Mesothelial cell of epicardium (in vitro differentiated cells): Measurements from ENCODE around the gene ZNF358. TPM values are rescaled to one million over a fixed set of nuclear protein-coding genes. Genes with fewer than 3 reads are reported as not detected.

Experiments
- DNase-seq, 2 experiments: peaks; one replicate each; pipeline ENCODE4 v3.0.0; 2021; ENCODE audit warnings: low spot score in 2 of 2; ENCODE audit not compliant: unreplicated experiment in 2 of 2
- H3K27ac Mint-ChIP-seq: 2 replicates; pipeline ENCODE4 v1.8.0; 2021; ENCODE audit warnings: mixed read lengths
- H3K27me3 Mint-ChIP-seq: 2 replicates; pipeline ENCODE4 v1.8.0; 2021; ENCODE audit warnings: low read depth, mixed read lengths
- H3K36me3 Mint-ChIP-seq: 2 replicates; pipeline ENCODE4 v1.8.0; 2021; ENCODE audit warnings: mixed read lengths
- H3K4me1 Mint-ChIP-seq: 2 replicates; pipeline ENCODE4 v1.8.0; 2021; ENCODE audit warnings: mixed read lengths
- H3K4me3 Mint-ChIP-seq: 2 replicates; pipeline ENCODE4 v1.8.0; 2021; ENCODE audit warnings: mild to moderate bottlenecking, moderate library complexity, mixed read lengths
- H3K9me3 Mint-ChIP-seq: 2 replicates; pipeline ENCODE4 v1.8.0; 2021; ENCODE audit warnings: mixed read lengths
- total RNA-seq: library from RNA; stranded (reverse); gene quantifications from 3 replicates; pipeline ENCODE4 v1.2.1, GENCODE V29; 2021
- TF ChIP-seq, protein P1 (sequence below): fragments of 200-600 bp; sonication (generic); IDR thresholded peaks from one replicate; pipeline ENCODE4 v1.5.0; 2021; ENCODE audit warnings: antibody characterized with exemption; ENCODE audit not compliant: unreplicated experiment

Gene ZNF358
- total RNA-seq, 1 donor from 2014 or later, result 67.5 TPM

DNA sequence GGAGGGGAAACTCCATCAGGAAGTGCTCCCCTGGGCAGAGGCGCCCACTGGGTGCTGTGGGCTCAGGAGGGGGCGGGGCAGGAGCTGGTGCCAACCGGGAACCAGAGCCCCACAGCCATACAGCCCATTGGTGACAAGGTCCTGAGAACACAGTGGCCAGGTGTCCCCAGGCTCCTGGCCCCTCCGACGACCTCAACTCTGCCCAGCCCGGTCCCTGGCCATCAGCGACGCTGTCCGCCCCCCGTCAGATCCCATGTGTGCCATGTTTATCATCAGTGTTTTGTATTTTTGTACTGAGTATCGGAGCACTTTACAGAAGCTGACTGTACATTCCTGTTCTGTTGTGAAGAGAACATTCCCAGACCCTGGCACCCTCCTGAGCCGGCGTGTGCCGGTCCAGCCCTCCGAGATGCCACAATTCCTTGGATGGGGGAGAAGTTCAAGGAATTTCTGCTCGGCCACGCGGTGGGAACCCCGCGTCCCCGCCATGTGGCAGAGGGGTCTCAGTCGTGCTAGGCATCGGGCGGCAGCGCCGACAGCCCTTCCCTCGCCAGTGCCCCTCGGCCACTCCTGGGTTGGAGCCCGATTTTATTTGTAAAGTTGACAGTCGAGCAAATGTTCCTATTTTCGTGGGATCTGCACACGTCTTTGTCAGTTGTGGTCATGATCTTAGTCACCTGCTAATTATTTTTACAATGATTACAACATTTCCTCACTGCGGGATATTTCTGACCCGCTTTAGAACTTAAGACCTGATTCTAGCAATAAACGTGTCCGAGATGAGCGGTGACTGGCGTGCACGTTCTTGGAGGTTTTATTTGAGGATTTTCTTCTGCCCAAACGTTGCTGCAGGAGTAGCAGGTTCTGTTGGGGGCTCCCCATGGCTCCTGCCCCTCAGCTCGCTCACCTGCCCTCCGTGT is 43.9 kb upstream of the ZNF358 start:
- H3K27ac Mint-ChIP-seq, result no peak overlapping the region
- H3K4me3 Mint-ChIP-seq, result no peak overlapping the region
- no peaks in the 10 kb centered on the region for H3K4me1 Mint-ChIP-seq
- no peak for DNase-seq
- H3K36me3 Mint-ChIP-seq, result peaks cover 6% of the 10 kb centered on the region
- no peaks in the 10 kb centered on the region for H3K9me3 Mint-ChIP-seq
- TF ChIP-seq, protein P1, sequence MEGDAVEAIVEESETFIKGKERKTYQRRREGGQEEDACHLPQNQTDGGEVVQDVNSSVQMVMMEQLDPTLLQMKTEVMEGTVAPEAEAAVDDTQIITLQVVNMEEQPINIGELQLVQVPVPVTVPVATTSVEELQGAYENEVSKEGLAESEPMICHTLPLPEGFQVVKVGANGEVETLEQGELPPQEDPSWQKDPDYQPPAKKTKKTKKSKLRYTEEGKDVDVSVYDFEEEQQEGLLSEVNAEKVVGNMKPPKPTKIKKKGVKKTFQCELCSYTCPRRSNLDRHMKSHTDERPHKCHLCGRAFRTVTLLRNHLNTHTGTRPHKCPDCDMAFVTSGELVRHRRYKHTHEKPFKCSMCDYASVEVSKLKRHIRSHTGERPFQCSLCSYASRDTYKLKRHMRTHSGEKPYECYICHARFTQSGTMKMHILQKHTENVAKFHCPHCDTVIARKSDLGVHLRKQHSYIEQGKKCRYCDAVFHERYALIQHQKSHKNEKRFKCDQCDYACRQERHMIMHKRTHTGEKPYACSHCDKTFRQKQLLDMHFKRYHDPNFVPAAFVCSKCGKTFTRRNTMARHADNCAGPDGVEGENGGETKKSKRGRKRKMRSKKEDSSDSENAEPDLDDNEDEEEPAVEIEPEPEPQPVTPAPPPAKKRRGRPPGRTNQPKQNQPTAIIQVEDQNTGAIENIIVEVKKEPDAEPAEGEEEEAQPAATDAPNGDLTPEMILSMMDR, result no peak
- no peaks in the 10 kb centered on the region for H3K27me3 Mint-ChIP-seq

DNA sequence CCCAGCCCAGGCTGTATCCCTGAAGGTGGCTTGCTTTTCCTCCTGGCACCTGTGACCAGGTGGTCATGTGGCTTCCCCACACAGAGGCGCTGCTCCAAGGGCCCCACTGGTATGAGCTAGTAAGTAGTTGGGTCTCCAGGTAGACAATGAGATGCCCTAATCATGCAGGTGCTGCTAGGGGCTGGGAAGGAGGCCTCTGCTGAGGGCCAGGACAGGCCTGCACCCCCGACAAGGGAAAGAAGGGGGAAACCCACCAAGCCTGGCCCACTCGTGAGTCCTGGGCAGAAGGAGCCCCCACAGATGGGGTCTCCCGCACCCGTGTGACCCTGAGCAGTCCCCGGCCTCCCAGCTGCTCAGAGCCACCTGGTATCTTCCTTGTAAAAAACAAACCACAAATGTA is 40.2 kb upstream of the ZNF358 start:
- no peaks in the 10 kb centered on the region for H3K27me3 Mint-ChIP-seq
- no peak for DNase-seq
- no peak overlapping the region for H3K4me3 Mint-ChIP-seq
- peaks cover 11% of the 10 kb centered on the region for H3K4me1 Mint-ChIP-seq
- TF ChIP-seq, protein P1, result no peak
- H3K36me3 Mint-ChIP-seq, result peaks cover 6% of the 10 kb centered on the region
- no peaks in the 10 kb centered on the region for H3K9me3 Mint-ChIP-seq
- H3K27ac Mint-ChIP-seq, result no peak overlapping the region

GRCh38 chr19:7476241-7476640 is 39.7 kb upstream of the ZNF358 start:
- no peak for DNase-seq
- H3K4me3 Mint-ChIP-seq, result no peak overlapping the region
- H3K27me3 Mint-ChIP-seq, result no peaks in the 10 kb centered on the region
- no peak overlapping the region for H3K27ac Mint-ChIP-seq
- no peaks in the 10 kb centered on the region for H3K9me3 Mint-ChIP-seq
- H3K36me3 Mint-ChIP-seq, result peaks cover 6% of the 10 kb centered on the region
- TF ChIP-seq, protein P1, result no peak
- H3K4me1 Mint-ChIP-seq, result peaks cover 12% of the 10 kb centered on the region

GRCh38 chr19:7476777-7477494 is 39.0 kb upstream of the ZNF358 start:
- Mint-ChIP-seq H3K27me3 (no peaks in the 10 kb centered on the region), H3K4me3 (no peak overlapping the region), H3K4me1 (peaks cover 12% of the 10 kb centered on the region), H3K36me3 (peaks cover 4% of the 10 kb centered on the region), H3K27ac (no peak overlapping the region), H3K9me3 (no peaks in the 10 kb centered on the region)
- no peak for DNase-seq
- TF ChIP-seq, protein P1, result no peak

DNA sequence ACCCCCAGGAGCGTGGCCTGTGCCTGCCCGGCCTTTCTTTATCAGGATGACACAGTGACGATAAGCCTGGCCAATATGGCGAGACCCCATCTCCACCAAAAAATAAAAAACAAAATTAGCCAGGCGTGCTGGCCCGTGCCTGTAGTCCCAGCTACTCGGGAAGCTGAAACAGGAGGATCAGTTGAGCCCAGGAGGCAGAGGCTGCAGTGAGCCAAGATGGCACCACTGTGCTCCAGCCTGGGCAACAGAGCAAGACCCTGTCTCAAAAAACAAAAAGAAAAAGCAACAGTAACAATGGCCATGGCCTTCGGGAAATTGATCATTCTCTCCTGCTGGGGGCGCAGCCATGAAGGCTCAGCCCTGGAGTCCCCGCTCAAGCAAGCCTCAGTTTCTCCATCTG is 38.1 kb upstream of the ZNF358 start:
- TF ChIP-seq, protein P1, result no peak
- DNase-seq, result no peak
- Mint-ChIP-seq H3K4me1 (peaks cover 12% of the 10 kb centered on the region), H3K27me3 (no peaks in the 10 kb centered on the region), H3K4me3 (no peak overlapping the region), H3K9me3 (no peaks in the 10 kb centered on the region), H3K27ac (no peak overlapping the region), H3K36me3 (peaks cover 4% of the 10 kb centered on the region)
